SK-N-MC (cell line): ENCODE data around the gene NEURL4.

Experiments used
- EZH2 ChIP-seq: fragments of 200-600 bp; sonication (generic); IDR thresholded peaks from one replicate; pipeline ENCODE4 v1.6.1; 2017; ENCODE audit warnings: antibody characterized with exemption
- POLR2AphosphoS5 ChIP-seq: IDR thresholded peaks from 2 replicates; pipeline ENCODE4 v1.6.1; 2012; ENCODE audit warnings: mild to moderate bottlenecking, low read depth, low read length, borderline replicate concordance

DNA sequence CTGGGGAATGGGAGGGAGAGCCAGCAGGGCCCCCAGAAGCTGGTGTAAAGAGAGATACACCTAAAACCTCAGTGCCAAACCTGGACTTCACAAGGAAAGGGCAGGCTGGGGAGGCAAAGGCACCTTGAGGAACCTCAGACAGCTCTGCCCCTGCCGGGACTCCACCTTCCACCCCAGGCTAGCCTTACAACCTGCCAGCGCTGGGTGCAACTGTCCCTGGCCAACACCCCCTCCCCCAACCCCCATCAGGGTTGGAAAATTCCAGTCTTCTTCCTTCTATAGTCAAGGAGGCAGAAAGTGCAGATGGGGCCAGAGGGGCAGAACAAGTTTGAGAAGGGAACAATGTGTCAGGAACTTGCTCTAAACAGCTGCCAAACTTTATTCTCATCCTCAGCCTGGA, 36.9 kb downstream of the NEURL4 start:
- TF ChIP-seq POLR2AphosphoS5, result no peak
- no peak for TF ChIP-seq EZH2
